Head of caudate nucleus (tissue), 42 donors: ENCODE results near the gene TMEM126A.

Experiments used
- DNase-seq, 42 donors: peaks; one replicate each; pipeline versions ENCODE4 v3.0.0 to v3.0.0-alpha.2; 2020 to 2021; ENCODE audit warnings: mixed read lengths in 7 of 42
- intact Hi-C: fragments of 100-400 bp; cut with DNase I; formaldehyde crosslinking; loops from one replicate; pipeline ENCODE4 v1.15.0; 2022

Gene TMEM126A

GRCh38 chr11:85682330-85683305, 34.9 kb downstream of the TMEM126A start:
- peak; percentile 51 to 90 (median 74) for DNase-seq
- intact Hi-C loops = no loop called here

- peak in 15 of 42 donors; percentile 4 to 46 (median 19) for DNase-seq
- intact Hi-C loops = no loop called here
These were observed 37.5 kb downstream of the TMEM126A start for GRCh38 chr11:85685125-85685819.

DNA sequence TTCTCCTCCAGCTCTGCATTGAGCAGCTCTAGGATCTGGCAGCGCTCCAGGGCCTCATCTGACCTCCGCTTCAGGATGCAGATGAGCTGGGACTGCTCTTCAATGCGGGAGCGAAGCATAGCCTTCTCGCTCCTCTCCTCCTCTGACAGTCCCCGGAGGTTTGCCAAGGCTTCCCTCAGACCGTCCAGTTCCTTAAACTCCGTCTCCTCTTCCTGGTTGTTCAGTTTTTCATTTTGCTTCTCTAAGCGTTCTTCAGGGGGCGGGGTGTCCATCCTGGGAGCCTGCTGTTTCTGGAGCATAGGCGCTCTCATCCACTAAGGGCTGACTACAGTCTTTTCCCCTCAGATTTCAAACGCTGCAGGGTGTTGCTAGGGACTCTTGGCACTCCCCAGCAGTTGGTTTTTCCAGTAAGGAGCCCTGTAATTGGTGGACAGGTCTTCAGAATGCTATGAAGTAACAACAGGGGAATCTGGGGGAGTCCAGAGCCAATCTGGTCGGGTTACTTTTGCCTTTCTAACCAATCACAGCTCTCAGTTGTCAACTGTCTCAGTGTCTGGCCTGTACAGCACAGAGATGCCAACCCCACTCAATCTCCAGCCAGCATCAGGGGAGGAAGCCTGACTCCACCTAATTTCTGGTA, 38.2 kb downstream of the TMEM126A start, which contains the start of gene CCDC89:
Gene CCDC89, minus strand, starts transcription at position 376 of the 640 bp plus-strand sequence. Its CDS starts 65 bp downstream, at position 311.
- DNase-seq = peak; percentile 12 to 86 (median 64)
- intact Hi-C loops = no loop called here

DNA sequence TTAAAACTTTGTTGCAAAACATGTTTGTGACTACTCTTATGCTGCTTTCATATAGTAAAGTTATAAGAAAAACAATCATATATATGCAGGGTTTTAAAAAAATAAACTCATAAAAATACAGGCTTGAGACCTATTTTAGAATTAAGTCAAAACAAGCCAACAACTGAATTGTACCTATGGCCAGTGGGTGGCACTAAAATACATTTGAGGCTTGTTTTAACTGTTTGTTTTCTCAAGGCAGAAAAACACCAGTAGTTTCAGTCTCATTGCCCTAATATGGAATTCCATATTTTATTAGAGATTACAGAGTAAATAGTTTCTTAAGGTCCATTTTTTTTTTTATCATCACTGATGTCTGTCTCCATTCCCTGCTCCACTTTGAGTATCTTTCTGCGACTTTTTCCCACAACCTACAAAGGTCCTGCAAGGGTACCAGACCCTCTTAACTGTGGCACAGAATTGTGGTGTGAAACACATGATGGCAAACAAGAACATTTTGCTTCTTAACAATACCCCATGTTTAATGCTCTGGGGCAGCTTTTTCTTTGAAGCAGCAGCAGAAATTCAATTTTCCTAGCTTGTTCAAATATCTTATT, 46.7 kb downstream of the TMEM126A start:
- DNase-seq = peak in 8 of 42 donors; percentile 11 to 66 (median 25)
- intact Hi-C loops = no loop called here

GRCh38 chr11:85695546-85695945, 47.8 kb downstream of the TMEM126A start:
- intact Hi-C loops = no loop called here
- DNase-seq = no peak

DNA sequence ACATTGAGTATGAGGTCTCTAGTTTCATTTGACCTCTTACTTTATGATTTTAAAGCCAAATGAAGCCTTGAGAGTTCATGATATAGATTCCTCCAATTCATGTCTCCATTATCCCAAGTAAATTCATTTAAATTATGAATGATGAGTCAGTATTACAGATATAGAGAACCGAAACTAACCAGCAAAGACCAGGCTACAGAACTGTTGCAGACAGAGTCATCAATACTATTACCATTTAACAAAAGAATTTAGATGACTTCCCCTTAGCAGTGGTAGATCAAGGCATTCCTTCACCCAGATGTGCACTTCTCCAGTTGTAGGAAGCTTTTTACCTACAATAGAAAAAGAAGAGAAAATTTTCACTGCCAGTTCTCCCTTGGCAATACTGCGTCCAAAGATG, 50.0 kb downstream of the TMEM126A start:
- intact Hi-C loops = no loop called here
- no peak for DNase-seq

- intact Hi-C loops = no loop called here
- DNase-seq = no peak
These were observed 50.4 kb downstream of the TMEM126A start for GRCh38 chr11:85698195-85698594.

GRCh38 chr11:85699957-85700741, 52.4 kb downstream of the TMEM126A start:
- intact Hi-C loops = no loop called here
- no peak for DNase-seq

- DNase-seq = no peak
- intact Hi-C loops = no loop called here
These were observed 57.2 kb downstream of the TMEM126A start for GRCh38 chr11:85704967-85705366.

DNA sequence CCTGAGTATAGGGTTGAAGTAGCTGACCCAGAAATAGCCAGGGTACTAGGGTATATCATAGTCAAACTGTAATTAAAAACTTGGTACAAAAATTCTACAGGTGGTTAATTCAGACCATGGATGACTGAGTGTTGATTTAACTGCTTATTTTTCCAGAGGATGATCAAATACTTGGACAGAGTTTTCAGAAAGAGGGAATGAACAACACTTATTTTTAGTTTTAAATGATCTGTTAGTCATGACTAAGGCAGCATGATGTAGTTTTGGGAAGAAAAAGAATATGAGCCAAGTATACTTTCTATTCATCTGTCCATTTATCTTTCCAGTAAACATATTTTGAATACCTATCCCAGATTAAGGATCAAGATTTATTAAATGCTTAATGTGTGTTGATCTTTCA, 58.0 kb downstream of the TMEM126A start:
- DNase-seq = no peak
- intact Hi-C loops = no loop called here
